GM21825 (cell line): ENCODE measurements around the gene COL21A1.
"Not testable (repeated sequence)": the region's sequence is repeated elsewhere in the genome, so short reads cannot be mapped to it uniquely, and the experiment has no call there.

Experiments used
- ATAC-seq: cut with Tn5 transposase; IDR thresholded peaks from one replicate; pipeline ENCODE4 v1.9.1; 2021; ENCODE audit warnings: mild to moderate bottlenecking, moderate library complexity; ENCODE audit not compliant: unreplicated experiment

COL21A1 gene

DNA sequence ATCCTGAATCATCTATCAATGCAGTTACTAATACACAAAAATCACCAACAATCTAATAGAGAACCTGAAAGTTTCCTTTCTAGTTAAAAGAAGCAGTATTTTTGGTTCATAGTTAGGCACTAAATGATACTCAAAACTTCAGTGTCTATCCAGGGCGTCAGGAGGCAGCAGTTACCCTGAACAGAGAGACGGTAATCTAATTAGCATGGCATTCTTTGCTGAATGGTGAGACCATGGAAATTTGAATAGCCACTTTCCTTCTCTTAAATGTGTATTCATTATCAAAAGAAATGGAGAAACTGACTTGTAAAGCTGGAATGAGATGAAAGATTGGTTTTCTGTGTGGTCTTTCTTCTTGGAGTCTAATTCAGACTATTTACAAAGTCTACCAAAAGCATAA, 225.4 kb downstream of the COL21A1 start:
- ATAC-seq = no peak

- ATAC-seq = no peak
Measured at GRCh38 chr6:56019973-56020372, 227.4 kb downstream of the COL21A1 start.

DNA sequence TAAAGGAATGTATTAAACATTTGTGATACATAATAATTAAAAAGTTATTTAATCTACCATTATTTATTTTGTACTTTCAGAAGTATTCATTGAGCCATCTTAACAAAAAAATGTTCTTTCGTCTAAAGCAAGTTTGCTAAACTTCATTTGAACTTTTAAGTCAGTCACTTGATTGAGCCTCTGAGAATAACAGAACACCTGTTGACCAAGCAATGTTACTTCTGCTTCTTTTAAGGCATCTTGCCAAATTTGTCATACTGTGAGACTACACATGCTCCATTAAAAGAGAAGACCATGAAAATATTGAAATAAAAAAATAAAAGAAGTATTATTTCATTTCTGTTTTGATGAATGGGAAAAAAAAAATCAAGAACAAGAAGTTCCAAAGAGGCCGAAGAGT, 230.2 kb downstream of the COL21A1 start:
- ATAC-seq = no peak

- ATAC-seq = not testable (repeated sequence)
Measured at GRCh38 chr6:56014039-56014438, 233.3 kb downstream of the COL21A1 start.

GRCh38 chr6:56009636-56010035, 237.7 kb downstream of the COL21A1 start:
- no peak for ATAC-seq
